OCI-LY3 (cell line): ENCODE data around the gene NLGN1.

Source experiments
- H2AFZ ChIP-seq: fragments of 200-600, 300-600 bp; shearing (Covaris generic); 2 replicates; pipeline ENCODE4 v1.6.0; 2014; ENCODE audit warnings: antibody characterized with exemption, low read depth, low read length
- H3K27ac ChIP-seq: fragments of 200-600, 300-600 bp; sonication (generic); 2 replicates; pipeline ENCODE4 v1.5.1; 2014; ENCODE audit warnings: mild to moderate bottlenecking, low read length, moderate library complexity, mixed read lengths
- H3K27me3 ChIP-seq: fragments of 200-600, 300-600 bp; sonication (generic); 2 replicates; pipeline ENCODE4 v1.6.1; 2014; ENCODE audit warnings: low read depth, low read length, mixed read lengths
- H3K36me3 ChIP-seq: fragments of 200-600, 300-600 bp; sonication (generic); replicated peaks from 2 replicates; pipeline ENCODE3; 2014; ENCODE audit warnings: low read depth, low read length, mixed read lengths
- H3K4me1 ChIP-seq: fragments of 300-600, 200-600 bp; sonication (generic); 2 replicates; pipeline ENCODE4 v1.6.1; 2014; ENCODE audit warnings: low read length, mixed read lengths
- H3K4me2 ChIP-seq: fragments of 200-600, 300-600 bp; sonication (generic); 2 replicates; pipeline ENCODE4 v1.6.1; 2014; ENCODE audit warnings: low read length, mixed read lengths
- H3K4me3 ChIP-seq: fragments of 300-600, 200-600 bp; sonication (generic); 2 replicates; pipeline ENCODE4 v1.5.1; 2014; ENCODE audit warnings: antibody characterized with exemption, mild to moderate bottlenecking, low read length, moderate library complexity
- H3K79me2 ChIP-seq: fragments of 300-600, 200-600 bp; shearing (Covaris generic); 2 replicates; pipeline ENCODE4 v1.6.1; 2014; ENCODE audit warnings: mild to moderate bottlenecking, low read length, mixed read lengths
- H3K9ac ChIP-seq: fragments of 300-600, 200-600 bp; shearing (Covaris generic); 2 replicates; pipeline ENCODE4 v1.6.0; 2014; ENCODE audit warnings: mild to moderate bottlenecking, low read length, moderate library complexity
- H3K9me3 ChIP-seq: fragments of 200-600, 300-600 bp; shearing (Covaris generic); 2 replicates; pipeline ENCODE4 v1.6.1; 2014; ENCODE audit warnings: low read length, mixed read lengths; ENCODE audit not compliant: insufficient read depth
- H4K20me1 ChIP-seq: fragments of 200-600, 300-600 bp; sonication (generic); 2 replicates; pipeline ENCODE4 v1.6.1; 2016; ENCODE audit warnings: low read length, mixed read lengths; ENCODE audit not compliant: insufficient read depth
- CTCF ChIP-seq: fragments of 200-600, 300-600 bp; sonication (generic); IDR thresholded peaks from 2 replicates; pipeline ENCODE4 v1.5.1; 2014; ENCODE audit warnings: antibody characterized with exemption, low read length, low read depth
- EZH2phosphoT487 ChIP-seq: fragments of 200-600 bp; shearing (Covaris generic); IDR thresholded peaks from 2 replicates; pipeline ENCODE4 v1.6.1; 2018; ENCODE audit warnings: antibody characterized with exemption, mixed run types, low read depth

NLGN1 gene

GRCh38 chr3:173743516-173743915, 346.0 kb downstream of the NLGN1 start:
- TF ChIP-seq EZH2phosphoT487 (no peak), CTCF (no peak)
- Histone ChIP-seq H3K79me2 (no peaks in the 10 kb centered on the region), H2AFZ (no peak overlapping the region), H3K27ac (no peak overlapping the region), H4K20me1 (no peaks in the 10 kb centered on the region), H3K4me3 (no peak overlapping the region), H3K9ac (no peak overlapping the region), H3K9me3 (no peaks in the 10 kb centered on the region), H3K36me3 (no peaks in the 10 kb centered on the region), H3K4me1 (no peaks in the 10 kb centered on the region), H3K27me3 (no peaks in the 10 kb centered on the region), H3K4me2 (no peak overlapping the region)

GRCh38 chr3:173744479-173744878, 346.9 kb downstream of the NLGN1 start:
- Histone ChIP-seq H4K20me1 (no peaks in the 10 kb centered on the region), H3K4me1 (no peaks in the 10 kb centered on the region), H3K36me3 (no peaks in the 10 kb centered on the region), H3K4me2 (no peak overlapping the region), H3K27ac (no peak overlapping the region), H3K9ac (no peak overlapping the region), H2AFZ (no peak overlapping the region), H3K9me3 (no peaks in the 10 kb centered on the region), H3K27me3 (no peaks in the 10 kb centered on the region), H3K79me2 (no peaks in the 10 kb centered on the region), H3K4me3 (no peak overlapping the region)
- no peak for TF ChIP-seq EZH2phosphoT487
- TF ChIP-seq CTCF, result no peak

GRCh38 chr3:173744895-173745294, 347.4 kb downstream of the NLGN1 start:
- H2AFZ ChIP-seq, result no peak overlapping the region
- H3K4me3 ChIP-seq, result no peak overlapping the region
- H3K27ac ChIP-seq, result no peak overlapping the region
- no peak overlapping the region for H3K4me2 ChIP-seq
- TF ChIP-seq EZH2phosphoT487 (no peak), CTCF (no peak)
- no peaks in the 10 kb centered on the region for H4K20me1 ChIP-seq
- no peaks in the 10 kb centered on the region for H3K9me3 ChIP-seq
- H3K79me2 ChIP-seq, result no peaks in the 10 kb centered on the region
- no peaks in the 10 kb centered on the region for H3K4me1 ChIP-seq
- H3K9ac ChIP-seq, result no peak overlapping the region
- no peaks in the 10 kb centered on the region for H3K27me3 ChIP-seq
- H3K36me3 ChIP-seq, result no peaks in the 10 kb centered on the region

GRCh38 chr3:173745952-173746682, 348.6 kb downstream of the NLGN1 start:
- Histone ChIP-seq H3K4me2 (no peak overlapping the region), H3K27ac (no peak overlapping the region), H3K9ac (no peak overlapping the region), H3K27me3 (no peaks in the 10 kb centered on the region), H3K79me2 (no peaks in the 10 kb centered on the region), H3K36me3 (no peaks in the 10 kb centered on the region), H2AFZ (no peak overlapping the region), H4K20me1 (no peaks in the 10 kb centered on the region), H3K4me3 (no peak overlapping the region), H3K9me3 (no peaks in the 10 kb centered on the region), H3K4me1 (no peaks in the 10 kb centered on the region)
- TF ChIP-seq CTCF (no peak), EZH2phosphoT487 (no peak)
